GM18861 (cell line): ENCODE data around the gene KCNJ2.

Experiments
- ATAC-seq: cut with Tn5 transposase; IDR thresholded peaks from one replicate; pipeline ENCODE4 v1.9.1; 2021; ENCODE audit not compliant: unreplicated experiment

KCNJ2 gene

DNA sequence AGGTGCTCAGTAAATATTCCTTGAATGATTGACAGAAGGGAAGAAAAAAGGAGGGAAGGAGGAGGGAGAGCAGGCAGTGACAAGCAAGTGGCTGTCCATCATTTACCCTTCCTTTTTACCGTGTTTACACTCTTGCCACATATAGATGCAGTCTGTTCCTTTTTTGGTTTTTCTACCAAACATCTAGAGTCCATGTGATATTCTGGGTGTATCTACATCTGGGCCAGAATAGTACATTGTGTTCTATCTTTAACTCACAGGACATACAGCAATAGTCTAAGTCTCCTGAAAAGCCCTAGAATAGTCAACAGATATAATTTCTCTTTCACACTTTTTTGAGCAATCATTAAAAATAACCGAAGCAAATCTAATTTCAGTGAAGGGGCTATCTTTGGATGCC is 33.5 kb downstream of the KCNJ2 start:
- no peak for ATAC-seq

- ATAC-seq = no peak
Measured at GRCh38 chr17:70204431-70204830, 35.1 kb downstream of the KCNJ2 start.

GRCh38 chr17:70205401-70205800 is 36.1 kb downstream of the KCNJ2 start:
- no peak for ATAC-seq

DNA sequence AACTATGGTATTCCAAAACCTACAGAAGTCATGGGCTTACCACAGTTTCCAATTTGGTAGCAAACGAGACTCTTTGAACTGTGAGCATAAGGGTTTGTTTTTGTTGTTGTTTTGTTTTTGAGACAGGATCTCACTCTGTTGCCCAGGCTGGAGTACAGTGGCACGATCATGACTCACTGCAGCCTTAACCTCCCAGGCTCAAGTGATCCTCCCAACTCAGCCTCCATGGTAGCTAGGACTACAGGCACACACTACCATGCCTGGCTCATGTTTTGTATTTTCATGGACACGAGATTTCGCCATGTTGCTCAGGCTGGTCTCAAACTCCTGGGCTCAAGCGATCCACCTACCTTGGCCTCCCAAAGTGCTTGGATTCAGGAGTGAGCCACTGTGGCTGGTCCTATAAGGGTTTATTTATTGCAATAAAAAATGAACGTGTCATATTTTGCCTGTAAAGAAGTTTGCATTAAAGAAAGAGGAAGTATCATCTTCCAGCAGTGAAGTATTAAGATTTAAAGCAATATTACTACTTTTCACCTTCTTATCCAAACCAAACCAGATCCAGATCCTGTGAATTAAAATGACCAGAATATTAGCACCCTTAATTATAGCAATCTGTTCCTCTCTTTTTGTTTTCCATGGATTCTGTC is 37.2 kb downstream of the KCNJ2 start:
- no peak for ATAC-seq

DNA sequence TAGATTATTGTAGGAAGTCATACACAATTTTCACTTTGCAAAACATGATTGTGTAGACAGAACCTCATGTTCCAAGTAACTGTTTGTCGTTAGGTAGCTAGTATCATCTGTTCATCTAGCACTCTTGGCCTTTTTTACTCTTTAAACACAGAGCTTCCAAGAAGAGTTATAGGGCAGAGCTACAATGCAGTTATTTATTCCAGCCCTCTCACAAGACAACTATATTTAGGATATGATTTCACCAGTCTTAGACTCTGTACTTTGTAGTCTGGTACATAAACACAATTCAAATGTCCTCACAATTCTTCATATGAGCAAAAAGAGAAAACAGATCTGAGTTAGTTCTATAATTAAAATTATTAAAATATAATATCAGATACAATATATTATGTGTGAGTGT is 37.9 kb downstream of the KCNJ2 start:
- ATAC-seq = no peak

DNA sequence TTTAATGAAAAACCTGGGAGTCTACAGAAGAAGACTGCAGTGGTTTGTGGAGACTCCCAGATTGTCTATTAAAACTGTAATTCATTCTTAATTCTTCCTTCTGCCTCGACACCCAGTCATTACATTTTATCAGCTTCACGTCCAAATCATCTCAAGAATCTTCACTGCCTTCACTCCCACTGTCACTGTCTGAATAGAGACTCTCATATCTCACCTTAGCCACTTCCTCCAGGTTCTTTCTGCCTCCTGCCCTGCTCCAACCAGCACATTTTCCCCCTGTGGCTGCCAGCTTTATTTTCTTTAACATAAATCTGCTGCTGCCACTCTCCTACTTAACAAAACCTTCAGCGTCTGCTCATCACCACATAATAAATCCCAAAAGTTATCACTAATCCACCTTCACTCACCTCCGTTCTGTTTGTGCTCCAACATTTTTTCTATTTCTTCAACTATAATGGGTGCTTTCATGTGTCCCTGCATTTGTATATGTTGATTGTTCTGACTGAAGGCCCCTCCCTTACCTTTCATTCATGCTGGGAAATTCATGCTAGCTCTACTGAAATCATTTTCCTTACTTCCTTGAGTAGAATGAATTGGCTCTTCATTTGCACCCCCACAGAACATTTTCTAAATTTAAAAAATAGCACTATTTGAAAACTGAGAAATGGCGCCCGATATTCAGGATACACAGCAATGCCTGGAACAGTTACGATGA is 38.9 kb downstream of the KCNJ2 start:
- no peak for ATAC-seq

DNA sequence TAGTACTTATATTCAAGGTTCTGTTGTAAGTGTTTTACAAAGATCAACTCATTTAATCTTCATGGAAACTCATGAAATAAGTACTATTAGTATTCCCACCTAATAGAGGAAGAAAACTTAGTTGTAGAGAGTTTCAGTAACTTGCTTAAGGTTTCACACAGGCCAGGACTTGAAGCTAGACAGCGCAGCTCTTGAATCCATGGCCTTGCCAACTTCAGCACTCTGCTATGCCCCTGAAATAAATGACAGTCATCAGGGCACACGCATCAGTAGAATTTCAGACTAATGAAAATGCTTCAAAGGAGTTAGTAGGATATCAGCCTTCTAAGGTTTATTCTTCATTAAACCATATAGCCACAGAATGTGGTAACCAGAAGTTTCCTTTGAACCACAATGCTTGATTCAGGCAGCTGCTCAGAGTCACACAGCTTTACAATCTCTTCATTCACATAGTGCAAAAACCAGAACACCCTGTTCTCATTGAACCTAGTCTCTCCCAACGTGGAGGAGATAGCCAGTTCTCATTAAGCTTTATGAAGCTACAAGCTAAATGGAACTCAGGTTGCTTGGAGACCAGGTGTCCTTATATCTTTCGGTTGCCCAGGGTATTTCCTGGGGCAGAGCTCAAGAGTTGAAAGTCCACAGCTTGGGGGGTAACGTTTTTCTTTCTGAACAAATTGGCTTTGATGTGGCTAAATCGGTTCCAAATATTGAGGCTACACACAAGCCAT is 39.7 kb downstream of the KCNJ2 start:
- ATAC-seq = no peak

- ATAC-seq = no peak
Measured at GRCh38 chr17:70215656-70216055, 46.3 kb downstream of the KCNJ2 start.

DNA sequence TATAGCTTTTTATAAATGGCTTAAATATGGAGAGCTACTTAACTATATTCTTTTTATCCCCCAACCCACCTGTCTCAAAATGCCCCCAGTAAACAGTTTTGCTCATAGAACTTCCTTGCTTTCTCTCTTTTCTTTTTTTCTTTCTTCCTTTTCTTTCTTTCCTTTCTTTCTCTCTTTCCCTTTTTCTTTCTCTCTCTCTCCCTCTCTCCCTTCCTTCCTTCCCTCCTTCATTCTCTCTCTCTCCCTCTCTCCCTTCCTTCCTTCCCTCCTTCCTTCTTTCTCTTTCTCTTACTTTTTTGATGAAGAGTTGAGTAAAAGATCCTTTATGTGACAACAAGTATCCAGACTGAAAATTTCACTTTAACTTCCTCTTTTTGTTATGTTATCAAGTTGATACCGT is 48.2 kb downstream of the KCNJ2 start:
- ATAC-seq = no peak

DNA sequence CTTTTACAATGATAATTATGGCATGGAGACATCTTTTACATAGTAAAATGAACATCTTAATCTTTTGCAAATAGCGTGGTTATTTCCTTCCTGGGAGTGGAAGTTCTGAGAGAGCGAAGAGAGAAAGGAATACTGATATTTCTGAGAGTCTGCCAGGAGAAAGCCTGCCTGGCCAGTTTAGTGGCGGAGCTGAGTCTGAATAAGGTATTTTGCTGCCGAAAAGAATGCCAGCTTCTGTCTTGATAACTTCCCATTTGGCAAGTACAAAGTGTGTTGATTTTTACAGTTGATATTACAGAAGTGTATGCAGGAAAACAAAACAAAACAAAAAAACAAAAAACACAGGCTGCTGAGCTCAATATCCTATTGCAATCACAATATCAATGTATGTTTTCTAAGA is 55.9 kb downstream of the KCNJ2 start:
- no peak for ATAC-seq
